Measurements from ENCODE around the gene LGMN.

Gene LGMN

DNA sequence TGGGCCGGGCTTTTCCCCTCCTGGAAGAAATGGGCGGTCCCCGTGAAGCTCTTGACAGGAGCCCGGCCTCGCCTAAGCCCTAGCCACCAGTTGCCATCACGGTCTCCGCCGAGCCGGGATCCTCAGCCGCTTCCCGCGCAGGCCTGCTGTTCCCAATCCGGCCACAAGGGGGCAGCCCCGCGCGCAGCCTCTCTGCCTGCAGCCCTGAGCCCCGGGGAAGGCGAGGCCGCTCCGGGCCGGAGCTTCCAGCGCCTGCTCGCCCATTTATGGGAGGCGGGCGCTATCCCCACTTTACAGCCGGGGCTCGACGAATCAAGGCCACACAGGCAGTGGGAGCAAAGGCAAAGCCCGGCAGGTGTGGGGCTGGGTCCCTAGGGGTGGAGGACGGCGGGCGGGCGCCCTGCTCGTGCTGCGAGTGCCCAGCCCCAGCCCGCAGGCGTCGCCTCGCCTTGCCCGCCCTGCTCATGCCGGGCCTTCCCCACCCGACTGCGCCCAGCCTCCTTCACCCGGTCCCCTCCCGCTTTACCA lies 61.5 kb downstream of the LGMN start:
- H3K27ac ChIP-seq (ENCODE audit: insufficient read depth in 1 of 2, low read depth in 1 of 2, low read length in 2 of 2, poor library complexity in 1 of 2, severe bottlenecking in 2 of 2) = no peak overlapping the region
- H3K4me3 ChIP-seq (ENCODE audit: control insufficient read depth in 1 of 7, extremely low read depth in 1 of 7, insufficient read depth in 4 of 7, low read depth in 2 of 7, low read length in 6 of 7) = no peak overlapping the region
- POLR2A ChIA-PET = no interaction called here
- no peaks in the 10 kb centered on the region for H3K9me3 ChIP-seq (ENCODE audit: control extremely low read depth in 1 of 5, control insufficient read depth in 4 of 5, insufficient read depth in 2 of 5, low read depth in 1 of 5, low read length in 4 of 5)
- peaks cover 0 to 3% (median 2%) of the 10 kb centered on the region in 4 experiments for H3K4me1 ChIP-seq (ENCODE audit: control extremely low read depth in 1 of 4, control insufficient read depth in 4 of 4, insufficient read depth in 4 of 4, low read length in 3 of 4)
- H3K27me3 ChIP-seq (replicated peaks in 2 of 5; ENCODE audit: control insufficient read depth in 4 of 5, insufficient read depth in 5 of 5, low read length in 4 of 5) = no peaks in the 10 kb centered on the region
- CTCF ChIA-PET = interaction anchor here (0.6 to 18.0 kb wide), 31 partner anchors 8 to 568 kb away, joined by 3 to 263 read pairs (median 4); no protein-coding TSS in a partner anchor
- peak in 2 of 3 donors; percentile 44 to 68 for DNase-seq
- WGBS (ENCODE audit: insufficient coverage) = 77% methylated on average over 37 of the region's 45 CpGs
- peaks cover 11 to 83% (median 58%) of the 10 kb centered on the region in 4 experiments for H3K36me3 ChIP-seq (ENCODE audit: control insufficient read depth in 4 of 4, insufficient read depth in 4 of 4, low read length in 3 of 4)

GRCh38 chr14:92686411-92686899 lies 62.0 kb downstream of the LGMN start:
- H3K4me3 ChIP-seq (ENCODE audit: control insufficient read depth in 1 of 7, extremely low read depth in 1 of 7, insufficient read depth in 4 of 7, low read depth in 2 of 7, low read length in 6 of 7) = no peak overlapping the region
- CTCF ChIA-PET = interaction anchor here (0.6 to 18.0 kb wide), 32 partner anchors 9 to 567 kb away, joined by 3 to 263 read pairs (median 4); no protein-coding TSS in a partner anchor

DNA sequence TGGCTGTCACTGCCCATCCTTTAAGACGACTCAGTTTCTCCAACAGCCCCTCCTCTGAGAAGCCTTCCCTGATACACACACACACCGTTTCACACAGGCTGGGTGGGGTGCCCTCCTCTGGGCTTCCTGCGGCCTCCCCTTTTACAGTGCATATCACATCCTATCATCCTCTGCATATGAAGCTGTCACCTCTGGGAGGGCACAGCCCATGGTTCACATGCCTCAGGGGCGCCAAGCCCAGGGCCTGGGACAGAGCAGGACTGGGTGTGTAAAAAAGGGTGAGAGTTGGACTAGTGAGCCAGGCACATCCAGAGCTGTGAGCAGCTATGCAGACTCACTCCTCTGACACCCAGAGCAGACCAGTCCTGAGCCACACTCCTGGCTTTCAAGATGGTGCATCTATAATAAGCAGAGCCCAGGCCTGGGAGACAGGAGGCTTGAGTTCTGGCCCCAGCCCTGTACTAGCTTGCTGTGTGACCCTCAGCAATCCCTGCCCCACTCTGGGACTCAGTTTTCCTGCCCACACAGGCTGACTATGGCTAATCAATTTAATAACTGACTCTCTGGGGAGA lies 62.6 kb downstream of the LGMN start:
- H3K36me3 ChIP-seq (ENCODE audit: control insufficient read depth in 4 of 4, insufficient read depth in 4 of 4, low read length in 3 of 4) = peaks cover 14 to 90% (median 62%) of the 10 kb centered on the region in 4 experiments
- no peak for DNase-seq
- H3K4me3 ChIP-seq (ENCODE audit: control insufficient read depth in 1 of 7, extremely low read depth in 1 of 7, insufficient read depth in 4 of 7, low read depth in 2 of 7, low read length in 6 of 7) = no peak overlapping the region
- ChIA-PET POLR2A (interaction anchor here (0.6 kb wide), 1 partner anchor 1065 kb away, joined by 5 read pairs; no protein-coding TSS in a partner anchor), CTCF (interaction anchor here (0.6 to 18.0 kb wide), 27 partner anchors 8 to 551 kb away, joined by 3 to 263 read pairs (median 4); no protein-coding TSS in a partner anchor)
- no peaks in the 10 kb centered on the region for H3K27me3 ChIP-seq (replicated peaks in 2 of 5; ENCODE audit: control insufficient read depth in 4 of 5, insufficient read depth in 5 of 5, low read length in 4 of 5)
- no peak overlapping the region for H3K27ac ChIP-seq (ENCODE audit: insufficient read depth in 1 of 2, low read depth in 1 of 2, low read length in 2 of 2, poor library complexity in 1 of 2, severe bottlenecking in 2 of 2)
- H3K4me1 ChIP-seq (ENCODE audit: control extremely low read depth in 1 of 4, control insufficient read depth in 4 of 4, insufficient read depth in 4 of 4, low read length in 3 of 4) = peaks cover 0 to 9% (median 4%) of the 10 kb centered on the region in 4 experiments
- WGBS (ENCODE audit: insufficient coverage) = 93% methylated on average over 2 of the region's 4 CpGs
- no peaks in the 10 kb centered on the region for H3K9me3 ChIP-seq (ENCODE audit: control extremely low read depth in 1 of 5, control insufficient read depth in 4 of 5, insufficient read depth in 2 of 5, low read depth in 1 of 5, low read length in 4 of 5)

More at GRCh38 chr14:92686411-92686899, 62.0 kb downstream of the LGMN start:
- WGBS (ENCODE audit: insufficient coverage) = 97% methylated on average over 9 of the region's 9 CpGs
- H3K9me3 ChIP-seq (ENCODE audit: control extremely low read depth in 1 of 5, control insufficient read depth in 4 of 5, insufficient read depth in 2 of 5, low read depth in 1 of 5, low read length in 4 of 5) = no peaks in the 10 kb centered on the region
- POLR2A ChIA-PET = interaction anchor here (0.6 kb wide), 1 partner anchor 1066 kb away, joined by 5 read pairs; no protein-coding TSS in a partner anchor
- DNase-seq = no peak
- peaks cover 13 to 86% (median 61%) of the 10 kb centered on the region in 4 experiments for H3K36me3 ChIP-seq (ENCODE audit: control insufficient read depth in 4 of 4, insufficient read depth in 4 of 4, low read length in 3 of 4)
- H3K27ac ChIP-seq (ENCODE audit: insufficient read depth in 1 of 2, low read depth in 1 of 2, low read length in 2 of 2, poor library complexity in 1 of 2, severe bottlenecking in 2 of 2) = no peak overlapping the region
- no peaks in the 10 kb centered on the region for H3K27me3 ChIP-seq (replicated peaks in 2 of 5; ENCODE audit: control insufficient read depth in 4 of 5, insufficient read depth in 5 of 5, low read length in 4 of 5)
- peaks cover 0 to 3% (median under 1%) of the 10 kb centered on the region in 4 experiments for H3K4me1 ChIP-seq (ENCODE audit: control extremely low read depth in 1 of 4, control insufficient read depth in 4 of 4, insufficient read depth in 4 of 4, low read length in 3 of 4)

GRCh38 chr14:92684801-92685560 lies 63.4 kb downstream of the LGMN start:
- WGBS (ENCODE audit: insufficient coverage) = 97% methylated on average over 20 of the region's 21 CpGs
- Histone ChIP-seq H3K27me3 (replicated peaks in 2 of 5; ENCODE audit: control insufficient read depth in 4 of 5, insufficient read depth in 5 of 5, low read length in 4 of 5) (no peaks in the 10 kb centered on the region), H3K4me3 (ENCODE audit: control insufficient read depth in 1 of 7, extremely low read depth in 1 of 7, insufficient read depth in 4 of 7, low read depth in 2 of 7, low read length in 6 of 7) (no peak overlapping the region), H3K4me1 (ENCODE audit: control extremely low read depth in 1 of 4, control insufficient read depth in 4 of 4, insufficient read depth in 4 of 4, low read length in 3 of 4) (peaks cover 0 to 10% (median 5%) of the 10 kb centered on the region in 4 experiments), H3K27ac (ENCODE audit: insufficient read depth in 1 of 2, low read depth in 1 of 2, low read length in 2 of 2, poor library complexity in 1 of 2, severe bottlenecking in 2 of 2) (no peak overlapping the region), H3K36me3 (ENCODE audit: control insufficient read depth in 4 of 4, insufficient read depth in 4 of 4, low read length in 3 of 4) (peaks cover 14 to 91% (median 58%) of the 10 kb centered on the region in 4 experiments), H3K9me3 (ENCODE audit: control extremely low read depth in 1 of 5, control insufficient read depth in 4 of 5, insufficient read depth in 2 of 5, low read depth in 1 of 5, low read length in 4 of 5) (no peaks in the 10 kb centered on the region)
- DNase-seq = no peak
- POLR2A ChIA-PET = no interaction called here
- CTCF ChIA-PET = interaction anchor here (1.2 to 18.0 kb wide), 6 partner anchors 11 to 228 kb away, joined by 3 to 263 read pairs (median 10); no protein-coding TSS in a partner anchor

- ChIA-PET CTCF (interaction anchor here (0.8 to 18.0 kb wide), 14 partner anchors 10 to 548 kb away, joined by 3 to 263 read pairs (median 4); no protein-coding TSS in a partner anchor), POLR2A (interaction anchor here (0.5 to 0.6 kb wide), 2 partner anchors 97 to 1013 kb away, joined by 3 to 5 read pairs; no protein-coding TSS in a partner anchor)
- DNase-seq = no peak
- peaks cover 0 to 4% (median 0%) of the 10 kb centered on the region in 5 experiments for H3K9me3 ChIP-seq (ENCODE audit: control extremely low read depth in 1 of 5, control insufficient read depth in 4 of 5, insufficient read depth in 2 of 5, low read depth in 1 of 5, low read length in 4 of 5)
- peaks cover 0 to 10% (median 5%) of the 10 kb centered on the region in 4 experiments for H3K4me1 ChIP-seq (ENCODE audit: control extremely low read depth in 1 of 4, control insufficient read depth in 4 of 4, insufficient read depth in 4 of 4, low read length in 3 of 4)
- 96% methylated on average over 8 of the region's 8 CpGs for WGBS (ENCODE audit: insufficient coverage)
- H3K27ac ChIP-seq (ENCODE audit: insufficient read depth in 1 of 2, low read depth in 1 of 2, low read length in 2 of 2, poor library complexity in 1 of 2, severe bottlenecking in 2 of 2) = no peak overlapping the region
- no peak overlapping the region for H3K4me3 ChIP-seq (ENCODE audit: control insufficient read depth in 1 of 7, extremely low read depth in 1 of 7, insufficient read depth in 4 of 7, low read depth in 2 of 7, low read length in 6 of 7)
- H3K36me3 ChIP-seq (ENCODE audit: control insufficient read depth in 4 of 4, insufficient read depth in 4 of 4, low read length in 3 of 4) = peaks cover 22 to 93% (median 60%) of the 10 kb centered on the region in 4 experiments
- no peaks in the 10 kb centered on the region for H3K27me3 ChIP-seq (replicated peaks in 2 of 5; ENCODE audit: control insufficient read depth in 4 of 5, insufficient read depth in 5 of 5, low read length in 4 of 5)
These were observed 65.4 kb downstream of the LGMN start for GRCh38 chr14:92683041-92683440.

DNA sequence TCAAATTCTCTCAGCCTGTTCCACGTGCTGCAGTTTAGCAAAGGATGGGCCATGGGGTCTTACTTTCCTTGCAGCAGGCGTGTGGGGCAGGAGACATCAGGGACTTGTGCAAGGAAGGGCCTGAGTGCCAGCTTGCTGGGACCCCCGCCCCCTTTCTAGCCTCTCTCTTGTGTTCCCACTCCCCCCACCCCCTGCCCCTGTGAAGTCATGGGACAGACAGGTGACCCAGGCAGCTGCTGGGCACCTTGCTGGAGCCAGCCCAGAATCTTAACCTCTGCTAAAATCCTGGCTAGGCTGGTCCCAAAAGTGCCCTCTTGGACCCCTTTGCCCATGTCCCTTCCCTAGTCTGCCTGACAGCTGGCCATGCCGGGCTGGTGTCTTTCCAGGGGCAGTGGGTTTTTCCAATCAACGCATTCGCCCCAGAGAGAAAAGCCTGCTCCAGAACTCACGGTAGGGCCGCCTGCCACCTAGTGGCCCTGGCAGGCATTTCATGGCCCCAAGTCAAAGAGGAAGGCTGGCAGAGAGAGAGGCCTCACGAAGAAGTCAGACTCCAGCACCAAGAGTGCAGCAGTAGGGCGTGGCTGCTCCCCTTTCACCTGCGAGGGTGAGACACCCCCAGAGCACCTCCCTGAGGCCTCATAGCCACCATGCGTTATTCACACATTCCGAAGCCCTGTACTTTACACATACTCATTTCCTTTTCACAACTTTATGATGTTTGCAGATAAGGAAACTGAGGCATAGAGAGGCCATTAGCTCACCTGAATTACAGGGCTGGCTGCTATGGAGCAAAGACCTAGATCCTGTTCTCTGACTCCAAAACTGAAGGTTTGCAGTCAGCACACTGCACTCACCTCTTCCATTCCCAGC lies 67.4 kb downstream of the LGMN start:
- POLR2A ChIA-PET = interaction anchor here (0.6 kb wide), 1 partner anchor 52 kb away, joined by 3 read pairs; no protein-coding TSS in a partner anchor
- H3K4me3 ChIP-seq (ENCODE audit: control insufficient read depth in 1 of 7, extremely low read depth in 1 of 7, insufficient read depth in 4 of 7, low read depth in 2 of 7, low read length in 6 of 7) = no peak overlapping the region
- peaks cover 0 to 22% (median 19%) of the 10 kb centered on the region in 4 experiments for H3K4me1 ChIP-seq (ENCODE audit: control extremely low read depth in 1 of 4, control insufficient read depth in 4 of 4, insufficient read depth in 4 of 4, low read length in 3 of 4)
- H3K27me3 ChIP-seq (replicated peaks in 2 of 5; ENCODE audit: control insufficient read depth in 4 of 5, insufficient read depth in 5 of 5, low read length in 4 of 5) = no peaks in the 10 kb centered on the region
- peaks cover 23 to 94% (median 62%) of the 10 kb centered on the region in 4 experiments for H3K36me3 ChIP-seq (ENCODE audit: control insufficient read depth in 4 of 4, insufficient read depth in 4 of 4, low read length in 3 of 4)
- H3K27ac ChIP-seq (ENCODE audit: insufficient read depth in 1 of 2, low read depth in 1 of 2, low read length in 2 of 2, poor library complexity in 1 of 2, severe bottlenecking in 2 of 2) = no peak overlapping the region
- WGBS (ENCODE audit: insufficient coverage) = 64% methylated on average over 4 of the region's 13 CpGs
- CTCF ChIA-PET = interaction anchor here (0.7 to 18.0 kb wide), 20 partner anchors 9 to 546 kb away, joined by 3 to 263 read pairs (median 5); no protein-coding TSS in a partner anchor
- DNase-seq = peak; percentile 75 to 86 (median 81)
- peaks cover 0 to 4% (median 0%) of the 10 kb centered on the region in 5 experiments for H3K9me3 ChIP-seq (ENCODE audit: control extremely low read depth in 1 of 5, control insufficient read depth in 4 of 5, insufficient read depth in 2 of 5, low read depth in 1 of 5, low read length in 4 of 5)

Data from common myeloid progenitor, CD34-positive (primary cell).